ENCODE results near the gene AURKA.

Gene AURKA

DNA sequence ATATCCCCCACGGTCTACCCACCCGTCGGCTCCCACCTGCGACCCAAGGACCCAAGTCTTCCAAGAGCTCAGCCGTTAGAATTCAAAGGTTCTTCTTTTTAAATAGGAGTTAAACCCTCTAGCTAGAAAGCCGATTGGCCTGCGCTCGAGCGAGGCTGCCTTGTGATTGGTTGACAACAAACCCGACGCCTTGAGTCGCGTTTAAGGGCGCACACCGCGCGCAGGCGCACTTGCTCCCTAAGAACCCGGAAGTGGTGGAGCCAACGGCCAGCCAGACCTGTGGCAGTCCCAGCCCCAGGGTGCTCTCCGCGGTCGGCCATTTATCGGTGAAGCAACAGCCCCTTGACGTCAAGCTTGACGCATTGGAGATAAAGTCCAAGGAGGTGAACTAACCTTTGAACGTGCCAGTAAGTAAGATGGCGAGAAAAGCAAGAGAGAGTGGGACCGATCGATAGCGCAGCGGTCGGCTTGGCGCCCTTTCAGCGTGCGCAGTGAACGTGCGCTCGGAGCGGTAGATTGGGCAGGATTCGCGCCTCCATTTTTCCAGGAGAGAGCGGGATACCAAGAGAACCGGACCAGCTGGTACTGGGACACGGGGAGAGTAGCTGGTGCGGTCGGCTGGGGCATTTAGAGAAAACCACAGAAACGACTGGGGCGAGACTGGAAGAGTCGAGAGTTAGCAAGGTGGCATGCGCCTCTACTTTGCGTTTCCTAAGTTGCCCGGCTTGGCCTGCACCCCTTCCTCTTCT, at the start of gene AURKA, which contains the start of gene CSTF1:
AURKA (minus strand) TSS at position 84 of the 749 bp plus-strand sequence. CDS start 4,018 bp downstream, outside the sequence.
CSTF1 (plus strand) TSS at position 514 of the 749 bp plus-strand sequence. CDS start 2,908 bp downstream, outside the sequence.
- peak; percentile 100 for DNase-seq (ENCODE audit: low read depth, low spot score)

- DNase-seq (ENCODE audit: low read depth, low spot score) = no peak
Measured at GRCh38 chr20:56440346-56441007, 48.5 kb upstream of the AURKA start.

- DNase-seq (ENCODE audit: low read depth, low spot score) = peak; percentile 87
Measured at GRCh38 chr20:56439771-56440291, 47.8 kb upstream of the AURKA start.

GRCh38 chr20:56438284-56438683, 46.3 kb upstream of the AURKA start:
- no peak for DNase-seq (ENCODE audit: low read depth, low spot score)

- DNase-seq (ENCODE audit: low read depth, low spot score) = no peak
Measured at GRCh38 chr20:56437196-56437960, 45.4 kb upstream of the AURKA start.

GRCh38 chr20:56433880-56434255, 41.9 kb upstream of the AURKA start:
- DNase-seq (ENCODE audit: low read depth, low spot score) = no peak

DNA sequence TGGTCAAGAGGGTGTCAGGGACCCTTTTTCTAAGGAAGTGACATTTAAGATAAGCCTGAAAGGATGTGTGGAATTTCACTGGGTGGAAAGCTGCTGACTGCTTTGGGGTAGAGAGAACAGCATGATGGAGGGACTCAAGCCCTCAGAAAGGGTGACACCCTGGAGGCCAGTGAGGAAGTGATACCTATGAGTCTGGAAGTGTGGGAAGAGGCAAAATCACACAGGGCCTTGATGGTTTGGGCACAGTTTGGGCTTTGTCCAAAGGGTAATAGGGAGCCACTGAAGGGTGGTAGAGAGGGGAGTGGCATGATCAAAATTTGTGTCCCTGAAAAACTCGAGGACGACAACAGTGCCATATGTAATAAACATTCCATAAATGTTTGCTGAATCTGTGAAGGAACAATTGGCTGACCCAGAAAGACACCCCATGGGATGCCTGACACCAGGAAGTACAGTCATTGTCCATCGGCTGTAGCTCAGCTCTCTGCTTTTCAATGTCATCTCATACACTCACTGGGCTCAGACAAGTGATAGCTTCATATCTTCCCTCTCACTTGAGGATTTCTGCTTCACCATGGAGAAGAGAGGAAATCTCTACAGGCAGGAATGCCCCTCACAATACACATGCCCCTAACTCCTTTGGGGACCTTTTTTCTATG, 41.3 kb upstream of the AURKA start:
- no peak for DNase-seq (ENCODE audit: low read depth, low spot score)

- DNase-seq (ENCODE audit: low read depth, low spot score) = no peak
Measured at GRCh38 chr20:56431471-56431870, 39.5 kb upstream of the AURKA start.

GRCh38 chr20:56430957-56431356, 38.9 kb upstream of the AURKA start:
- no peak for DNase-seq (ENCODE audit: low read depth, low spot score)

GRCh38 chr20:56430461-56430860, 38.4 kb upstream of the AURKA start:
- peak; percentile 23 for DNase-seq (ENCODE audit: low read depth, low spot score)

- no peak for DNase-seq (ENCODE audit: low read depth, low spot score)
Measured at GRCh38 chr20:56429941-56430340, 37.9 kb upstream of the AURKA start.

DNA sequence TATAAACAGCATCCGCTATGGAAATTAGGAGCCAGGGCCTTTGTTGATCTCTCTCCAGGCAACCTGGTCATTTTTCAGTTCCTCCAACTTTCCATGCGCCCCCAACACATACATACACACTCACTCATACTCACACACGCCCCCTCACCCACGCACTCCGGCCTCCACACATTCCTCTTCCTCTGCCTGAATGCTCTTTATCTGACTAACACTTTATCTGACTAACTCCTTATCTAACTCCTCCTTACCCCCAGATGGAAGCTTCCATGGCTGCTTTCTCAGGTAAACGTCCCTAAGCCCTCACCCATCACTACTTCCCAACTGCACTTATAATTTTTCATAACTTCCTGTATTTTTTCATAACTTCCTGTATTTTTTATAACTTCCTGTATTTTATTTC, 37.5 kb upstream of the AURKA start:
- DNase-seq (ENCODE audit: low read depth, low spot score) = no peak

DNA sequence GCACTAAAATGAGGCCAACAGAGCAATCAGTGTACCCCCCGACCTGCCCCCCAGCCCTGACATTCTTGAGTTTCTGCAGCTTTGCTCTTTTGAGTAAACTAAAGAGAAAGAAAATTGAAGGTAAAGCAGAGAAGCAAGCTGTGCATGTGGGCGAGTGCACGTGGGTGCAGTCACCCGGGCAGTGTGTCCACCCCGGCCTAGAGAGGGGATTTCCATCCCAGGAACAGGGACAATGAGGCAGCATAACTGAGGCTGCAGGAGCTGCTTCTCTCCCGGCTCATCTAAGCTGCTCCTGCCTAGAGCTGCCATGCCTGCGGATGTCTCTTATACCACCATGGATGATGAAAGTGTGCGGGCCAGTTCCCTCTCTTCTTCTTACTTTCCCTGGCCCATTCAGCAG, 36.9 kb upstream of the AURKA start:
- no peak for DNase-seq (ENCODE audit: low read depth, low spot score)

GRCh38 chr20:56428410-56428809, 36.4 kb upstream of the AURKA start:
- no peak for DNase-seq (ENCODE audit: low read depth, low spot score)

GRCh38 chr20:56427797-56428196, 35.8 kb upstream of the AURKA start:
- DNase-seq (ENCODE audit: low read depth, low spot score) = no peak

- no peak for DNase-seq (ENCODE audit: low read depth, low spot score)
Measured at GRCh38 chr20:56426926-56427325, 34.9 kb upstream of the AURKA start.

DNA sequence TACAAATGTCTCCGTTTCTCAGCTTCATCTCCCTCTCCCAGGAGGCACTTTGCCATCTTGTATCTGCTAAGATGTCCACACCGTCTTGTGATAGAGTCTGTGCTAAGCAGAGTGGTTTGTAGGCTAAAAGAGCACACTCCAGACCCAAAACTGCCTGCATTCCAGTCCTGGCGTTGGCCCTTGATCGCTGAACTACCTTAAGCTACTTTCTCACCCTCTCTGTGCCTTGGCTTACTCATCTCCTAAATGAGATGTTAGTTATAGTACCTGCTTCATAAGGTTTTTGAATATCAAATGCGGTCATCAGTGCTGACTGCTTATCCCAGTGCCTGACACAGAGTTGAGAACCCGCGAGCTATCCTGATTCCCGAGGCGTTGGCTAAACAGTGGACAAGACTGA, 34.0 kb upstream of the AURKA start:
- DNase-seq (ENCODE audit: low read depth, low spot score) = no peak

DNA sequence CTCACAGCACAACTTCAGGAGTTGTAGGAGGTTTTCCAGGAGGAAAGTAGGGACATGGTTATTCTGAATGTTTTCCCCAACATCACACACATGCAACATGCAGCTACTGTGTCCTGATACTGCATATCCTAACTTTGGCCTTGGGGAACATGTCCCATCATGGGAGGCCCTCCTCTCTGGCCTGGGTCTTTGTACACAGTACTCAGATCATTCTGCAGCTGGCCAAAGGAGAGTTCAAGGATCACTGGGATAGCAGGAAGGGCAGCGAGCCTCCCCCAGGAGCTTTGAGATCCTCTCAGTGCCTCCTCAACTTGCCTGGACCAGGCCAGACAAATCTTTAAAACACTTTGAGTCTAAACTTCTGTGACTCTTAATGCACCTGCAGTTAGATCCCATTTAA, 32.9 kb upstream of the AURKA start:
- DNase-seq (ENCODE audit: low read depth, low spot score) = no peak

GRCh38 chr20:56423886-56424285, 31.9 kb upstream of the AURKA start:
- no peak for DNase-seq (ENCODE audit: low read depth, low spot score)

DNA sequence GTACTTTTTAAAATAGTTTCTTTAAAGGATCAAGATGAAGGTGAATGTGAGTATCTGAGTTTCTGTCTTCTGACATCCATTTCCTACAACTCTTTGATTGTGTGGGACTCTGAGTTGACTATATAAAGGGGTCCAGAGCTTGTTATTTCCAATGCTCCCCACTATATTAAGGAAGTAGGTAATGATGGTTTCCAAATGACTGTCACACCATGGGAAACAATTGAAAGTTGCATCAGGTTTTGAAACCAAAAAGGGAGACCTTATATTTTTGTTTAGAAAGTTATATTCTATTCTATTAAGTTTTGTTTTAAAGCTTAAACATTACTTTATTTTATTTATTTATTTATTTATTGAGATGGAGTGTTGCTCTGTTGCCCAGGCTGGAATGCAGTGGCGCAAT, 31.2 kb upstream of the AURKA start:
- no peak for DNase-seq (ENCODE audit: low read depth, low spot score)

- peak; percentile 46 for DNase-seq (ENCODE audit: low read depth, low spot score)
Measured at GRCh38 chr20:56422824-56423189, 30.8 kb upstream of the AURKA start.
